Measurements from ENCODE around the gene CRELD1. TPM values are rescaled to one million over a fixed set of nuclear protein-coding genes. Genes with fewer than 3 reads are reported as not detected.
A peak's percentile ranks its signal among the peaks of the same experiment; 100 is the strongest.

Gene CRELD1
- total RNA-seq (10 to 100 TPM; 45.9 to 77.8 (median 60.6) TPM), polyA plus RNA-seq (10 to 100 TPM; 61.8 to 71.8 TPM)
- long read RNA-seq, donor 1, transcript CRELD1-203 (11 exons, 1,728 nt) = minor isoform, 59 of 193 reads
- long read RNA-seq, donor 1, transcript CRELD1-206 (11 exons, 1,778 nt) = major isoform, 93 of 193 reads
- long read RNA-seq, donor 1, transcript CRELD1-202 (10 exons, 2,696 nt) = minor isoform, 16 of 193 reads
- long read RNA-seq, donor 1, partial matches to known transcripts = 5 of 193 reads
- long read RNA-seq, donor 1, other reads (novel, unspliced or antisense) = 20 of 193 reads
- long read RNA-seq, donor 2, transcript CRELD1-203 (11 exons, 1,728 nt) = minor isoform, 191 of 566 reads
- long read RNA-seq, donor 2, transcript CRELD1-206 (11 exons, 1,778 nt) = major isoform, 277 of 566 reads
- long read RNA-seq, donor 2, transcript CRELD1-202 (10 exons, 2,696 nt) = minor isoform, 32 of 566 reads
- long read RNA-seq, donor 2, partial matches to known transcripts = 21 of 566 reads
- long read RNA-seq, donor 2, other reads (novel, unspliced or antisense) = 41 of 566 reads
- long read RNA-seq, donor 3, transcript CRELD1-206 (11 exons, 1,778 nt) = major isoform, 62 of 137 reads
- long read RNA-seq, donor 3, transcript CRELD1-203 (11 exons, 1,728 nt) = minor isoform, 26 of 137 reads
- long read RNA-seq, donor 3, transcript CRELD1-202 (10 exons, 2,696 nt) = minor isoform, 19 of 137 reads
- long read RNA-seq, donor 3, partial matches to known transcripts = 8 of 137 reads
- long read RNA-seq, donor 3, other reads (novel, unspliced or antisense) = 22 of 137 reads

- Histone ChIP-seq H3K27ac (peak within 1 kb of the TSS; percentile 74 to 98 (median 93)), H3K9me3 (no peaks in the 10 kb centered on the region), H3K36me3 (peaks cover 0 to 55% (median 36%) of the 10 kb centered on the region in 9 donors), H3K4me1 (peaks cover 7 to 40% (median 23%) of the 10 kb centered on the region in 12 donors), H3K4me3 (peak within 1 kb of the TSS; percentile 35 to 92 (median 74)), H3K27me3 (no peaks in the 10 kb centered on the region)
- no peak for TF ChIP-seq CTCF (IDR thresholded peaks at IDR 0.05)
- peak in 1 of 2 donors; percentile 96 for TF ChIP-seq POLR2A (IDR thresholded peaks at IDR 0.05)
- WGBS, 4 donors = 0 to 1% (median 0%) methylated on average over 23 to 50 of the region's 50 CpGs
- intact Hi-C loops (cut with DNase I) = loop anchor here in 5 of 10 donors (1.0 to 10.0 kb wide), 7 partner anchors 17 to 294 kb away; partner anchors contain the start of genes IL17RC (in 1 of the 5) and JAGN1 (in 1 of the 5)
- ATAC-seq = peak; percentile 95 to 98 (median 97)
- DNase-seq = peak; percentile 94 to 98 (median 95)
Measured at GRCh38 chr3:9933561-9934234, at the start of gene CRELD1. TSS of gene CRELD1 (plus strand) at chr3:9933834. CDS start at chr3:9934439, 605 bp downstream.

- H3K4me3 ChIP-seq = no peak overlapping the region
- H3K36me3 ChIP-seq = no peaks in the 10 kb centered on the region
- DNase-seq (no peak), ATAC-seq (peak in 1 of 4 donors; percentile 61)
- WGBS, 4 donors = 65 to 78% (median 74%) methylated on average over 11 of the region's 11 CpGs
- H3K27ac ChIP-seq = no peak overlapping the region
- intact Hi-C loops (cut with DNase I) = no loop called here
- H3K27me3 ChIP-seq = no peaks in the 10 kb centered on the region
- TF ChIP-seq POLR2A (IDR thresholded peaks at IDR 0.05) = no peak
- no peak for TF ChIP-seq CTCF (IDR thresholded peaks at IDR 0.05)
- H3K4me1 ChIP-seq = peaks cover 0 to under 1% (median 0%) of the 10 kb centered on the region in 12 donors
- H3K9me3 ChIP-seq = no peaks in the 10 kb centered on the region
Measured at GRCh38 chr3:9884555-9885165, 49.0 kb upstream of the CRELD1 start.

- intact Hi-C loops (cut with DNase I) = no loop called here
- DNase-seq = no peak
Measured at GRCh38 chr3:9886328-9886727, 47.3 kb upstream of the CRELD1 start.

More at GRCh38 chr3:9886328-9886727, 47.3 kb upstream of the CRELD1 start:
- TF ChIP-seq POLR2A (IDR thresholded peaks at IDR 0.05) = no peak
- no peak for TF ChIP-seq CTCF (IDR thresholded peaks at IDR 0.05)
- peaks cover 0 to 10% (median 5%) of the 10 kb centered on the region in 12 donors for H3K4me1 ChIP-seq
- H3K27me3 ChIP-seq = no peaks in the 10 kb centered on the region
- no peak overlapping the region for H3K4me3 ChIP-seq
- ATAC-seq = no peak
- no peaks in the 10 kb centered on the region for H3K36me3 ChIP-seq
- no peak overlapping the region for H3K27ac ChIP-seq
- no peaks in the 10 kb centered on the region for H3K9me3 ChIP-seq
